Pulmonary artery endothelial cell (primary cell): Measurements from ENCODE around the gene USP3. TPM values are rescaled to one million over a fixed set of nuclear protein-coding genes. Genes with fewer than 3 reads are reported as not detected.

Source experiments
- DNase-seq: peaks from one replicate; pipeline ENCODE4 v3.0.0-alpha.2; 2011; ENCODE audit warnings: low read depth, low spot score
- total RNA-seq: library from RNA; depleted of rRNA; stranded (reverse); fragments of >200 nt; gene quantifications from 2 replicates; pipeline ENCODE4 v1.2.3, GENCODE V29; 2014

Gene USP3
- total RNA-seq, 1 donor from 2014 or later, result 46.0 TPM

- DNase-seq, result no peak
Measured at GRCh38 chr15:63495780-63496488, 8.5 kb upstream of the USP3 start.

- DNase-seq, result no peak
Measured at GRCh38 chr15:63497642-63498467, 6.5 kb upstream of the USP3 start.

DNA sequence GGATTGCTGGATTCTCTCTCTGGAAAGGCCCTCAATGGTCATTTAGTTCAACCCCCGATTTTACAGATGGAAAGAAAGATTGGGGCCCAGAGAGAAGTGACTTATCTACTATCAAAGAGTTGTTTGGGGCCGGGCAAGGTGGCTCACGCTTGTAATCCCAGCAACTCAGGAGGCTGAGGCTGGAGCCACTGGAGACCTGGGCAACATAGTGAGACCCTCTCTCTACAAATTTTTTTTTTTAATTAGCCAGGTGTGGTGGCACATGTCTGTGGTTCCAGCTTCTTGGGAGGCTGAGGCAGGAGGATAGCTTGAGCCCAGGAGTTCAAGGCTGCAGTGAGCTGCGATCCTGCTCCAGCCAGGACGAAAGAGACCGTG, 5.2 kb upstream of the USP3 start:
- no peak for DNase-seq

GRCh38 chr15:63499611-63500010, 4.8 kb upstream of the USP3 start:
- DNase-seq, result no peak

GRCh38 chr15:63500265-63501250, 3.8 kb upstream of the USP3 start:
- no peak for DNase-seq

- DNase-seq, result no peak
Measured at GRCh38 chr15:63501256-63502089, 2.9 kb upstream of the USP3 start.

- no peak for DNase-seq
Measured at GRCh38 chr15:63502137-63502766, 2.1 kb upstream of the USP3 start.

- peak; percentile 84 for DNase-seq
Measured at GRCh38 chr15:63502843-63503738, 1.3 kb upstream of the USP3 start.

DNA sequence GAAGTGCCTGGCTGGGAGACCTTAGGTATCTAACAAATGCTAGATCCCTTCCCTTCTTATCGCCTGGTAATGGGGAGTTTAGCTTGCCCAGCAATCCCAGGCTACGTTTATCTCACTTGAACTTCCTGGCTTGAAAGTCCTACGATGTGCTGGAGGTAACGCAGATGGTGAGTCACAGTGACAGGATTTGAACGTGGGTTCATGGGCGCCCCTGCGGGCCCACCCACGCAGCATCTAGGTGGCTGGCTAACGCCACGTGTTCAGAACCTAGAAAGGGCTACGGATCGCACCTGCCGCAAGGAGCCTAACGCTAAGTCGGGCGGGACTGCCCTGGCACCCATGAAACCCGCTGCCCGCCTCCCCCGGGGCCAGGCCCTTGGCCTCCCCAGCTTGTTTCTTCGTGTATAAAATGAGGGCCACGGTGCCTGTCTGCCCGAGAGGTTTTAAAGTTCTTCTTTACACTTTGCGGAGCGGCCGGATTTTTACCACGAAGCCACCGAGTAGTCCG, 600 bp upstream of the USP3 start:
- no peak for DNase-seq

- DNase-seq, result no peak
Measured at GRCh38 chr15:63504979-63505841, 817 bp downstream of the USP3 start.

DNA sequence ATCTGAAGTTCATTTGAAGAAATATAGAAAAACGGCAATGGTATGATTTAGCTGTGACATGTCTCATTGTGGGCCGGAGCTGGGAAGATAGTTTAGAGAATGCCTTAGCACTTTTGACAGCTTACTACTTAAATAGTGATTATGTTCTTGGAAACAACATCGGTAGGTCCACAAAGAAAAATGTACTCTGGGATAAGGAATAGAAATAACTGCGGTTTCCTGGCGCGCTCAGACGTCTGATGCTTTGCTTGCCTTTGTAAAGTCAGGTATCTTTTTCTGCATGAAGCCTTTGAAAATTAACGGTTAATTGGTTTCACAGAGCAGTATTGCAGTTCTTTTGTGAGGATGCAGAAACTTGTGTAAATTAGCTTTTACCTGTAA, 1.4 kb downstream of the USP3 start:
- no peak for DNase-seq

GRCh38 chr15:63506537-63507035, 2.2 kb downstream of the USP3 start:
- no peak for DNase-seq

- DNase-seq, result no peak
Measured at GRCh38 chr15:63507878-63508818, 3.8 kb downstream of the USP3 start.

- DNase-seq, result no peak
Measured at GRCh38 chr15:63509056-63509954, 4.9 kb downstream of the USP3 start.
